Right lobe of liver (tissue), 6 donors: ENCODE measurements around the gene OXTR. TPM values are rescaled to one million over a fixed set of nuclear protein-coding genes. Genes with fewer than 3 reads are reported as not detected.

ENCODE experiments used
- ATAC-seq, 4 donors: fragments of 200-7000 bp; cut with Tn5 transposase; one replicate each; pipeline ENCODE4 v1.9.1; 2020; ENCODE audit warnings: mild to moderate bottlenecking in 4 of 4, moderate library complexity in 4 of 4
- DNase-seq, 3 donors: peaks; one replicate each; pipeline ENCODE4 v3.0.0-alpha.2; 2020
- H3K27ac ChIP-seq, 3 donors: fragments of 200-600 bp; one replicate each; pipeline ENCODE4 v1.8.0; 2022
- H3K27me3 ChIP-seq, 2 donors: fragments of 200-600 bp; one replicate each; pipeline ENCODE4 v1.8.0; 2022
- H3K36me3 ChIP-seq, 4 donors: fragments of 200-600 bp; sonication (generic) in 1 of 4; one replicate each; pipeline versions ENCODE4 v1.5.1 to v1.8.0; 2017 to 2022; ENCODE audit warnings: control low read depth in 1 of 4
- H3K4me1 ChIP-seq, 4 donors: fragments of 200-600 bp; sonication (generic) in 1 of 4; one replicate each; pipeline versions ENCODE4 v1.5.1 to v1.8.0; 2017 to 2022; ENCODE audit warnings: control low read depth in 1 of 4
- H3K4me3 ChIP-seq, 3 donors: fragments of 200-600 bp; one replicate each; pipeline ENCODE4 v1.8.0; 2022
- H3K9me3 ChIP-seq, 4 donors: fragments of 200-600 bp; sonication (generic) in 1 of 4; one replicate each; pipeline versions ENCODE4 v1.5.1 to v1.8.0; 2017 to 2022; ENCODE audit warnings: control low read depth in 1 of 4
- CTCF ChIP-seq, 4 donors: fragments of 200-600 bp in 3 of 4; fragments of 450-650 bp in 1 of 4; IDR thresholded peaks; one replicate each; pipeline versions ENCODE4 v1.5.1 to v1.8.0; 2016 to 2022; ENCODE audit warnings: antibody characterized with exemption in 4 of 4, mild to moderate bottlenecking in 2 of 4
- POLR2A ChIP-seq: fragments of 450-650 bp; IDR thresholded peaks from one replicate; pipeline ENCODE4 v1.6.1; 2017; ENCODE audit warnings: antibody characterized with exemption, mild to moderate bottlenecking
- WGBS: methylation state at CpG from one replicate; pipeline ENCODE4 v1.1.6; 2018; ENCODE audit warnings: low coverage, low lambda C conversion rate; ENCODE audit not compliant: insufficient coverage; ENCODE audit errors: missing lambda C conversion rate; 5-methylcytosine and 5-hydroxymethylcytosine counted together
- intact Hi-C, 2 donors: fragments of 100-400 bp; cut with DNase I; formaldehyde crosslinking; loops; one replicate each; pipeline versions ENCODE4 v1.11.2 to v1.14.1; 2022
- total RNA-seq, 6 experiments: library from RNA; depleted of rRNA in 2 of 6; stranded (reverse); fragments of >200 nt in 2 of 6; fragmentation: NEBNext Ultra II Directional in 3 of 6; extraction: Animal tissue kit (Norgen Biotek cat#: 25700) in 3 of 6; gene quantifications; one replicate each; pipeline versions ENCODE4 v1.1.0 to v1.2.4, GENCODE V29; 2016 to 2023
- donor health status: DM: no; HTN: yes; CAD: no.
- donor health status: DM: no; HTN: no; CAD: no.
- donor health status: DM: no; HTN: no; CAD: no.
- donor health status: DM: no; HTN: yes; CAD: no.
- donor health status: DM: no; HTN: yes; CAD: no.

The OXTR gene
- total RNA-seq, 6 experiments from 2014 or later = 0.04 to 0.31 (median 0.20) TPM

GRCh38 chr3:8773941-8774542, 4.6 kb upstream of the OXTR start:
- no peak for TF ChIP-seq CTCF (IDR thresholded peaks at IDR 0.05)
- TF ChIP-seq POLR2A = no peak
- H3K36me3 ChIP-seq = no peaks in the 10 kb centered on the region
- ATAC-seq (no peak), DNase-seq (no peak)
- intact Hi-C loops = no loop called here
- H3K27me3 ChIP-seq = peaks cover 0 to 3% of the 10 kb centered on the region in 2 donors
- no peak overlapping the region for H3K4me3 ChIP-seq
- H3K27ac ChIP-seq = no peak overlapping the region
- 71% methylated on average over 4 of the region's 5 CpGs for WGBS
- H3K4me1 ChIP-seq = peaks cover 0 to 3% (median 0%) of the 10 kb centered on the region in 4 donors
- no peaks in the 10 kb centered on the region for H3K9me3 ChIP-seq

- H3K4me3 ChIP-seq = no peak overlapping the region
- TF ChIP-seq CTCF (IDR thresholded peaks at IDR 0.05) = no peak
- TF ChIP-seq POLR2A = no peak
- 0% methylated on average over 4 of the region's 36 CpGs for WGBS
- ATAC-seq = no peak
- no peaks in the 10 kb centered on the region for H3K9me3 ChIP-seq
- no peak overlapping the region for H3K27ac ChIP-seq
- DNase-seq = no peak
- H3K36me3 ChIP-seq = no peaks in the 10 kb centered on the region
- H3K4me1 ChIP-seq = peaks cover 0 to 13% (median 0%) of the 10 kb centered on the region in 4 donors
- peaks cover 0 to 3% of the 10 kb centered on the region in 2 donors for H3K27me3 ChIP-seq
- intact Hi-C loops = loop anchor here in 1 of 2 donors (10.0 kb wide), 1 partner anchor 186 kb away; no protein-coding TSS in a partner anchor
Measured at GRCh38 chr3:8768364-8769087, 887 bp downstream of the OXTR start.

GRCh38 chr3:8767667-8768363, 1.6 kb downstream of the OXTR start:
- intact Hi-C loops = loop anchor here in 1 of 2 donors (10.0 kb wide), 1 partner anchor 187 kb away; no protein-coding TSS in a partner anchor
- Histone ChIP-seq H3K4me3 (no peak overlapping the region), H3K36me3 (no peaks in the 10 kb centered on the region), H3K4me1 (peaks cover 0 to 13% (median 0%) of the 10 kb centered on the region in 4 donors), H3K27ac (no peak overlapping the region), H3K27me3 (peaks cover 0 to 3% of the 10 kb centered on the region in 2 donors), H3K9me3 (no peaks in the 10 kb centered on the region)
- DNase-seq = peak in 1 of 3 donors; percentile 34
- peak in 3 of 4 donors; percentile 15 to 23 (median 20) for TF ChIP-seq CTCF (IDR thresholded peaks at IDR 0.05)
- TF ChIP-seq POLR2A = no peak
- peak in 2 of 4 donors; percentile 33 to 47 for ATAC-seq
- no CpG with 5 or more reads among the region's 74 CpGs for WGBS

GRCh38 chr3:8767256-8767666, 2.2 kb downstream of the OXTR start:
- TF ChIP-seq POLR2A = no peak
- TF ChIP-seq CTCF (IDR thresholded peaks at IDR 0.05) = no peak
- ATAC-seq (no peak), DNase-seq (no peak)
- 38% methylated on average over 12 of the region's 37 CpGs for WGBS
- Histone ChIP-seq H3K9me3 (no peaks in the 10 kb centered on the region), H3K27me3 (peaks cover 0 to 3% of the 10 kb centered on the region in 2 donors), H3K4me3 (no peak overlapping the region), H3K4me1 (peaks cover 0 to 13% (median 0%) of the 10 kb centered on the region in 4 donors), H3K27ac (no peak overlapping the region), H3K36me3 (no peaks in the 10 kb centered on the region)
- intact Hi-C loops = loop anchor here in 1 of 2 donors (10.0 kb wide), 1 partner anchor 188 kb away; no protein-coding TSS in a partner anchor
